ENCODE results near the gene RGS3.

RGS3 gene

GRCh38 chr9:113611461-113612215 is 148.1 kb downstream of the RGS3 start:
- TF ChIP-seq TSHZ2 (CRISPR knock-in tag; IDR thresholded peaks at IDR 0.05) = no peak
- TF ChIP-seq GLIS3 (CRISPR knock-in tag; IDR thresholded peaks at IDR 0.05) = no peak
- no peak for TF ChIP-seq ZNF565 (CRISPR knock-in tag; conservative IDR thresholded peaks at IDR 0.05; ENCODE audit: low read depth)
- TF ChIP-seq CSDC2 (CRISPR knock-in tag; IDR thresholded peaks at IDR 0.05) = no peak
- TF ChIP-seq ARNTL (CRISPR knock-in tag; IDR thresholded peaks at IDR 0.05; ENCODE audit: borderline replicate concordance, low read depth) = no peak
- no peak for TF ChIP-seq ZNF70 (CRISPR knock-in tag; IDR thresholded peaks at IDR 0.05)
- no peak for TF ChIP-seq SNAI2 (CRISPR knock-in tag; IDR thresholded peaks at IDR 0.05)
- TF ChIP-seq BACH2 (CRISPR knock-in tag; IDR thresholded peaks at IDR 0.05; ENCODE audit: borderline replicate concordance) = no peak
- no peak for TF ChIP-seq ZFP3 (CRISPR knock-in tag; IDR thresholded peaks at IDR 0.05)
- no peak for TF ChIP-seq TOX (CRISPR knock-in tag; IDR thresholded peaks at IDR 0.05; ENCODE audit: borderline replicate concordance)
- TF ChIP-seq RARB (CRISPR knock-in tag; IDR thresholded peaks at IDR 0.05) = no peak
- ATAC-seq = no peak

- TF ChIP-seq ZNF70 (CRISPR knock-in tag; IDR thresholded peaks at IDR 0.05) = no peak
- no peak for TF ChIP-seq ZNF8 (CRISPR knock-in tag; IDR thresholded peaks at IDR 0.05)
- no peak for ATAC-seq
These were observed 148.8 kb downstream of the RGS3 start for GRCh38 chr9:113612216-113612747.

- no peak for ATAC-seq
- TF ChIP-seq ESRRG (CRISPR knock-in tag; IDR thresholded peaks at IDR 0.05) (no peak), CSDC2 (CRISPR knock-in tag; IDR thresholded peaks at IDR 0.05) (no peak), PPARA (CRISPR knock-in tag; IDR thresholded peaks at IDR 0.05; ENCODE audit: borderline replicate concordance) (no peak), CSRNP3 (CRISPR knock-in tag; IDR thresholded peaks at IDR 0.05) (no peak), ZNF70 (CRISPR knock-in tag; IDR thresholded peaks at IDR 0.05) (no peak), TSHZ2 (CRISPR knock-in tag; IDR thresholded peaks at IDR 0.05) (no peak), TOX (CRISPR knock-in tag; IDR thresholded peaks at IDR 0.05; ENCODE audit: borderline replicate concordance) (no peak), CREB5 (CRISPR knock-in tag; IDR thresholded peaks at IDR 0.05; ENCODE audit: low read depth) (no peak), GLIS3 (CRISPR knock-in tag; IDR thresholded peaks at IDR 0.05) (no peak), ARNTL (CRISPR knock-in tag; IDR thresholded peaks at IDR 0.05; ENCODE audit: borderline replicate concordance, low read depth) (no peak), ZFP3 (CRISPR knock-in tag; IDR thresholded peaks at IDR 0.05) (no peak), SNAI2 (CRISPR knock-in tag; IDR thresholded peaks at IDR 0.05) (no peak), ZFP30 (CRISPR knock-in tag; IDR thresholded peaks at IDR 0.05) (no peak)
These were observed 149.3 kb downstream of the RGS3 start for GRCh38 chr9:113612828-113613227.

- no peak for ATAC-seq
- TF ChIP-seq RARB (CRISPR knock-in tag; IDR thresholded peaks at IDR 0.05) (no peak), ZNF565 (CRISPR knock-in tag; conservative IDR thresholded peaks at IDR 0.05; ENCODE audit: low read depth) (no peak), SNAI2 (CRISPR knock-in tag; IDR thresholded peaks at IDR 0.05) (no peak), CSRNP3 (CRISPR knock-in tag; IDR thresholded peaks at IDR 0.05) (no peak)
These were observed 150.4 kb downstream of the RGS3 start for GRCh38 chr9:113613815-113614413.
